C4-2B (cell line): ENCODE data around the gene CASKIN1.

ENCODE experiments used
- H3K27ac ChIP-seq: fragments of 450-650 bp; 2 replicates; pipeline ENCODE4 v1.5.1; 2017
- ZFX ChIP-seq: fragments of 450-650 bp; IDR thresholded peaks from 2 replicates; pipeline ENCODE4 v1.6.1; 2017
- TF ChIP-seq, protein P1 (sequence below): fragments of 450-650 bp; conservative IDR thresholded peaks from 2 replicates; pipeline ENCODE4 v1.5.1; 2017; ENCODE audit warnings: mild to moderate bottlenecking

Gene CASKIN1

GRCh38 chr16:2150418-2151187 lies 45.8 kb downstream of the CASKIN1 start:
- peak overlapping the region; percentile 99 for H3K27ac ChIP-seq

GRCh38 chr16:2149630-2150417 lies 46.6 kb downstream of the CASKIN1 start:
- H3K27ac ChIP-seq = peak overlapping the region; percentile 99
- TF ChIP-seq, protein P1, sequence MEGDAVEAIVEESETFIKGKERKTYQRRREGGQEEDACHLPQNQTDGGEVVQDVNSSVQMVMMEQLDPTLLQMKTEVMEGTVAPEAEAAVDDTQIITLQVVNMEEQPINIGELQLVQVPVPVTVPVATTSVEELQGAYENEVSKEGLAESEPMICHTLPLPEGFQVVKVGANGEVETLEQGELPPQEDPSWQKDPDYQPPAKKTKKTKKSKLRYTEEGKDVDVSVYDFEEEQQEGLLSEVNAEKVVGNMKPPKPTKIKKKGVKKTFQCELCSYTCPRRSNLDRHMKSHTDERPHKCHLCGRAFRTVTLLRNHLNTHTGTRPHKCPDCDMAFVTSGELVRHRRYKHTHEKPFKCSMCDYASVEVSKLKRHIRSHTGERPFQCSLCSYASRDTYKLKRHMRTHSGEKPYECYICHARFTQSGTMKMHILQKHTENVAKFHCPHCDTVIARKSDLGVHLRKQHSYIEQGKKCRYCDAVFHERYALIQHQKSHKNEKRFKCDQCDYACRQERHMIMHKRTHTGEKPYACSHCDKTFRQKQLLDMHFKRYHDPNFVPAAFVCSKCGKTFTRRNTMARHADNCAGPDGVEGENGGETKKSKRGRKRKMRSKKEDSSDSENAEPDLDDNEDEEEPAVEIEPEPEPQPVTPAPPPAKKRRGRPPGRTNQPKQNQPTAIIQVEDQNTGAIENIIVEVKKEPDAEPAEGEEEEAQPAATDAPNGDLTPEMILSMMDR = no peak
- peak; percentile 35; the same call in 1 of the 2 replicates for TF ChIP-seq ZFX

More at GRCh38 chr16:2150418-2151187, 45.8 kb downstream of the CASKIN1 start:
- TF ChIP-seq ZFX = no peak
- TF ChIP-seq, protein P1 = peak; percentile 17

DNA sequence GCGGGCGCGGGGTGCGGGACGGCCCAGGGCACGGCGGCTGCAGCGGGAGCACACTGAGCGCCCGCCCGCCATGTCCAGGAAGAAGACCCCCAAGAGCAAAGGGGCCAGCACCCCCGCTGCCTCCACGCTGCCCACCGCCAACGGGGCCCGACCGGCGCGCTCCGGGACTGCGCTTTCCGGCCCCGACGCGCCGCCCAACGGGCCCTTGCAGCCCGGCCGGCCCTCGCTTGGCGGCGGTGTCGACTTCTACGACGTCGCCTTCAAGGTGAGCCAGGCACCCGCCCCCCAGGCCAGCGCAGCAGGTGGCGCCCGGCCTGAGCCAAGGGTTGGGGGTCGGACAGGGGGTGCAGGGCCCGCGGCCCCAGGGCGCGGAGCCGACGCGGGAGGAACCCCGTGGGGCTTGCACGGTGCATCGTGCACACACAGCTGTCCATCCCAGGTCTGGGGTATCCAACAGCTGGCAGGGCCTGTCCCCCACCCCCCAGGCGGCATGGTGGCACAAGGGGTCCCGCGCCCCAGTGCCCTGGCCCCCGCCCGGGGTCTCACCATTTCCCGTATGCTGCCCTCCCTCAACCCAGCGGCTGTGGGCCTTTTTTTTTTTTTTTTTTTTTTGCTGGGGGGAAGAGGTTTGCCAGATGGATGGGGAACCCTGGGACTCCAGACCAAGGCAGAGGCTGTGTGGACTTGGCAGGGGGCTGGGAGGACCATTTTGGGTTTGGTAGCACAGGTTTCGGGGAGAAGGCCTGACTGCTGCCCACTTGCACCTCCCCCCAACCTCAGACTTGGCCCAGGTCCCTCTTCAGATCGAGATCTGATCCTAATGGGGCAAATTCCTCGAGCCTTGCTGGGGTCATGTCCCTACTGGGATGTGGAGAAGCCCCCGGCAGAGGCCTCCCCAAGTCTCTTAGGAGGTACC lies 47.4 kb downstream of the CASKIN1 start:
- peak overlapping the region; percentile 99 for H3K27ac ChIP-seq
- TF ChIP-seq, protein P1 = peak; percentile 35
- peak; percentile 73; the same call in 1 of the 2 replicates for TF ChIP-seq ZFX

DNA sequence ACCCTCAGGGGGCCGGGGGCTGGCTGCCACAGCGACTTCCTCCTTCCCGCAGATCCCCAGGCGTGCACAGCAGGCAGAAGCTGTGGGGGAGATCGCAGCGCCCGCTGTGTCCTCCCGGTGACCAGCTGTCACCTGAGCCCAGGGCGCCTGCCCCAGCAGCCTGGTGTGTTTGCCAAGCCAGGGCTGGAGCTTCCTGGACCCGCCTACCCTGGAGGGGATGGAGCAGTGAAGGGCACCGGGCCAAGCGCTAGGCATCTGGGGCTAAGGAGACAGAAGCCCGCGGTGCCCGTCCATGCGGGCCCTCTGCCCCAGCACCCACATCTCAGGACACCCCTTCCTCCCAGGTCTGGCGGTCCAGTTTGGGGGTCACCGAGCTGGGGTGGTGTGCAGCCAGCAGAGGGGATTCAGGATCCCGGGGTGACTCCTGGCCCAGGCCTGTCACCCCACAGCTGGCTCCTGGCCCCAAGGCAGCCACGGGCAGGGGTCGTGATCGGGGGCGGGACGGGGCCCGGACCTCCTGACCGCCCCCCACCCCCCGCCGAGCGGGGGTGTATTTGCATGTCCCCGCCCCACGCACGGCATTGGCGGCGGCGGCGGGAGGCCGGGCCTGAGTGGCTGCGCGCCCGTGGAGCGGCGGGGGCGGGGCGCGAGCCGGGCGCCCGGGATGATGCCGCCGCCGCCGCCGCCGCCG lies 48.3 kb downstream of the CASKIN1 start, which contains the start of gene RAB26:
TSS of gene RAB26 (plus strand) at position 645 of the 691 bp plus-strand sequence. CDS start 159 bp downstream, outside the sequence.
- TF ChIP-seq ZFX = no peak
- TF ChIP-seq, protein P1 = no peak
- H3K27ac ChIP-seq = peak within 1 kb of the TSS; percentile 99

GRCh38 chr16:2147378-2147777 lies 49.0 kb downstream of the CASKIN1 start:
- H3K27ac ChIP-seq = peak overlapping the region; percentile 99
- TF ChIP-seq, protein P1 = no peak
- TF ChIP-seq ZFX = no peak

GRCh38 chr16:2145843-2146242 lies 50.6 kb downstream of the CASKIN1 start:
- no peak for TF ChIP-seq ZFX
- TF ChIP-seq, protein P1 = no peak
- peak overlapping the region; percentile 1; the same call in 1 of the 2 replicates for H3K27ac ChIP-seq
